ENCODE measurements around the gene FASN.

Gene FASN

GRCh38 chr17:82085931-82086764, 11.9 kb downstream of the FASN start:
- no peak overlapping the region for H3K4me3 ChIP-seq (ENCODE audit: low read length in 2 of 2)
- H3K4me1 ChIP-seq (ENCODE audit: control insufficient read depth, insufficient read depth, low read length): no peaks in the 10 kb centered on the region
- no peak overlapping the region for H3K9ac ChIP-seq (ENCODE audit: low read length in 2 of 2)
- peaks cover 38 to 48% of the 10 kb centered on the region in 2 donors for H3K36me3 ChIP-seq (ENCODE audit: control insufficient read depth in 2 of 2, insufficient read depth in 2 of 2, low read length in 2 of 2)
- no peaks in the 10 kb centered on the region for H3K9me3 ChIP-seq (ENCODE audit: control insufficient read depth in 2 of 2, low read length in 2 of 2)
- H3K27ac ChIP-seq (ENCODE audit: low read length): no peak overlapping the region
- no peaks in the 10 kb centered on the region for H3K27me3 ChIP-seq (ENCODE audit: control insufficient read depth in 1 of 2, insufficient read depth in 2 of 2, low read length in 2 of 2)

- Histone ChIP-seq H3K9ac (ENCODE audit: low read length in 2 of 2) (no peak overlapping the region), H3K36me3 (ENCODE audit: control insufficient read depth in 2 of 2, insufficient read depth in 2 of 2, low read length in 2 of 2) (peaks cover 30 to 48% of the 10 kb centered on the region in 2 donors)
Observed at GRCh38 chr17:82085031-82085861, 12.8 kb downstream of the FASN start.

GRCh38 chr17:82084373-82085030, 13.5 kb downstream of the FASN start:
- Histone ChIP-seq H3K36me3 (ENCODE audit: control insufficient read depth in 2 of 2, insufficient read depth in 2 of 2, low read length in 2 of 2) (peaks cover 25 to 46% of the 10 kb centered on the region in 2 donors), H3K9me3 (ENCODE audit: control insufficient read depth in 2 of 2, low read length in 2 of 2) (no peaks in the 10 kb centered on the region), H3K27me3 (ENCODE audit: control insufficient read depth in 1 of 2, insufficient read depth in 2 of 2, low read length in 2 of 2) (no peaks in the 10 kb centered on the region), H3K27ac (ENCODE audit: low read length) (no peak overlapping the region), H3K9ac (ENCODE audit: low read length in 2 of 2) (no peak overlapping the region), H3K4me3 (ENCODE audit: low read length in 2 of 2) (no peak overlapping the region), H3K4me1 (ENCODE audit: control insufficient read depth, insufficient read depth, low read length) (no peaks in the 10 kb centered on the region)

More at GRCh38 chr17:82085031-82085861, 12.8 kb downstream of the FASN start:
- Histone ChIP-seq H3K9me3 (ENCODE audit: control insufficient read depth in 2 of 2, low read length in 2 of 2) (no peaks in the 10 kb centered on the region), H3K4me3 (ENCODE audit: low read length in 2 of 2) (no peak overlapping the region), H3K4me1 (ENCODE audit: control insufficient read depth, insufficient read depth, low read length) (no peaks in the 10 kb centered on the region), H3K27ac (ENCODE audit: low read length) (no peak overlapping the region), H3K27me3 (ENCODE audit: control insufficient read depth in 1 of 2, insufficient read depth in 2 of 2, low read length in 2 of 2) (no peaks in the 10 kb centered on the region)

- Histone ChIP-seq H3K4me1 (ENCODE audit: control insufficient read depth, insufficient read depth, low read length) (no peaks in the 10 kb centered on the region), H3K4me3 (ENCODE audit: low read length in 2 of 2) (no peak overlapping the region), H3K27ac (ENCODE audit: low read length) (no peak overlapping the region), H3K9ac (ENCODE audit: low read length in 2 of 2) (no peak overlapping the region), H3K9me3 (ENCODE audit: control insufficient read depth in 2 of 2, low read length in 2 of 2) (no peaks in the 10 kb centered on the region), H3K27me3 (ENCODE audit: control insufficient read depth in 1 of 2, insufficient read depth in 2 of 2, low read length in 2 of 2) (no peaks in the 10 kb centered on the region), H3K36me3 (ENCODE audit: control insufficient read depth in 2 of 2, insufficient read depth in 2 of 2, low read length in 2 of 2) (peaks cover 24 to 43% of the 10 kb centered on the region in 2 donors)
Observed at GRCh38 chr17:82083533-82084359, 14.3 kb downstream of the FASN start.

GRCh38 chr17:82083009-82083408, 15.0 kb downstream of the FASN start:
- H3K4me1 ChIP-seq (ENCODE audit: control insufficient read depth, insufficient read depth, low read length): no peaks in the 10 kb centered on the region
- H3K9me3 ChIP-seq (ENCODE audit: control insufficient read depth in 2 of 2, low read length in 2 of 2): no peaks in the 10 kb centered on the region
- H3K27me3 ChIP-seq (ENCODE audit: control insufficient read depth in 1 of 2, insufficient read depth in 2 of 2, low read length in 2 of 2): no peaks in the 10 kb centered on the region
- H3K27ac ChIP-seq (ENCODE audit: low read length): no peak overlapping the region
- H3K36me3 ChIP-seq (ENCODE audit: control insufficient read depth in 2 of 2, insufficient read depth in 2 of 2, low read length in 2 of 2): peaks cover 19 to 40% of the 10 kb centered on the region in 2 donors
- no peak overlapping the region for H3K4me3 ChIP-seq (ENCODE audit: low read length in 2 of 2)
- H3K9ac ChIP-seq (ENCODE audit: low read length in 2 of 2): no peak overlapping the region

- no peak overlapping the region for H3K27ac ChIP-seq (ENCODE audit: low read length)
- H3K9ac ChIP-seq (ENCODE audit: low read length in 2 of 2): no peak overlapping the region
- peaks cover 16 to 35% of the 10 kb centered on the region in 2 donors for H3K36me3 ChIP-seq (ENCODE audit: control insufficient read depth in 2 of 2, insufficient read depth in 2 of 2, low read length in 2 of 2)
- H3K9me3 ChIP-seq (ENCODE audit: control insufficient read depth in 2 of 2, low read length in 2 of 2): no peaks in the 10 kb centered on the region
- no peaks in the 10 kb centered on the region for H3K4me1 ChIP-seq (ENCODE audit: control insufficient read depth, insufficient read depth, low read length)
- no peaks in the 10 kb centered on the region for H3K27me3 ChIP-seq (ENCODE audit: control insufficient read depth in 1 of 2, insufficient read depth in 2 of 2, low read length in 2 of 2)
- no peak overlapping the region for H3K4me3 ChIP-seq (ENCODE audit: low read length in 2 of 2)
Observed at GRCh38 chr17:82082456-82082855, 15.6 kb downstream of the FASN start.

- peaks cover 13 to 33% of the 10 kb centered on the region in 2 donors for H3K36me3 ChIP-seq (ENCODE audit: control insufficient read depth in 2 of 2, insufficient read depth in 2 of 2, low read length in 2 of 2)
- H3K9me3 ChIP-seq (ENCODE audit: control insufficient read depth in 2 of 2, low read length in 2 of 2): no peaks in the 10 kb centered on the region
- H3K27ac ChIP-seq (ENCODE audit: low read length): no peak overlapping the region
- H3K4me3 ChIP-seq (ENCODE audit: low read length in 2 of 2): no peak overlapping the region
- H3K4me1 ChIP-seq (ENCODE audit: control insufficient read depth, insufficient read depth, low read length): no peaks in the 10 kb centered on the region
- no peaks in the 10 kb centered on the region for H3K27me3 ChIP-seq (ENCODE audit: control insufficient read depth in 1 of 2, insufficient read depth in 2 of 2, low read length in 2 of 2)
- no peak overlapping the region for H3K9ac ChIP-seq (ENCODE audit: low read length in 2 of 2)
Observed at GRCh38 chr17:82081966-82082365, 16.1 kb downstream of the FASN start.

- H3K4me3 ChIP-seq (ENCODE audit: low read length in 2 of 2): no peak overlapping the region
- H3K9me3 ChIP-seq (ENCODE audit: control insufficient read depth in 2 of 2, low read length in 2 of 2): no peaks in the 10 kb centered on the region
- H3K9ac ChIP-seq (ENCODE audit: low read length in 2 of 2): no peak overlapping the region
- H3K4me1 ChIP-seq (ENCODE audit: control insufficient read depth, insufficient read depth, low read length): no peaks in the 10 kb centered on the region
- H3K36me3 ChIP-seq (ENCODE audit: control insufficient read depth in 2 of 2, insufficient read depth in 2 of 2, low read length in 2 of 2): peaks cover 12 to 33% of the 10 kb centered on the region in 2 donors
- no peak overlapping the region for H3K27ac ChIP-seq (ENCODE audit: low read length)
- no peaks in the 10 kb centered on the region for H3K27me3 ChIP-seq (ENCODE audit: control insufficient read depth in 1 of 2, insufficient read depth in 2 of 2, low read length in 2 of 2)
Observed at GRCh38 chr17:82081546-82081945, 16.5 kb downstream of the FASN start.

- Histone ChIP-seq H3K36me3 (ENCODE audit: control insufficient read depth in 2 of 2, insufficient read depth in 2 of 2, low read length in 2 of 2) (peaks cover 6 to 30% of the 10 kb centered on the region in 2 donors), H3K27ac (ENCODE audit: low read length) (no peak overlapping the region), H3K9ac (ENCODE audit: low read length in 2 of 2) (no peak overlapping the region), H3K9me3 (ENCODE audit: control insufficient read depth in 2 of 2, low read length in 2 of 2) (no peaks in the 10 kb centered on the region), H3K27me3 (ENCODE audit: control insufficient read depth in 1 of 2, insufficient read depth in 2 of 2, low read length in 2 of 2) (no peaks in the 10 kb centered on the region), H3K4me3 (ENCODE audit: low read length in 2 of 2) (no peak overlapping the region), H3K4me1 (ENCODE audit: control insufficient read depth, insufficient read depth, low read length) (no peaks in the 10 kb centered on the region)
Observed at GRCh38 chr17:82080789-82081464, 17.1 kb downstream of the FASN start.

All from stomach smooth muscle (tissue), 2 donors.